Upper lobe of right lung (tissue), 1 donor: ENCODE results near the gene GRID1. TPM values are rescaled to one million over a fixed set of nuclear protein-coding genes. Genes with fewer than 3 reads are reported as not detected.

ENCODE experiments used
- ATAC-seq: fragments of 200-7000 bp; cut with Tn5 transposase; one replicate; pipeline ENCODE4 v1.9.1; 2020; ENCODE audit warnings: mild to moderate bottlenecking, moderate library complexity
- DNase-seq: peaks from one replicate; pipeline ENCODE4 v3.0.0-alpha.2; 2020
- H3K27ac ChIP-seq: fragments of 200-600 bp; one replicate; pipeline ENCODE4 v1.8.0; 2022
- H3K27me3 ChIP-seq: fragments of 200-600 bp; one replicate; pipeline ENCODE4 v1.8.0; 2022; ENCODE audit warnings: mild to moderate bottlenecking
- H3K36me3 ChIP-seq: fragments of 200-600 bp; one replicate; pipeline ENCODE4 v1.8.0; 2022
- H3K4me1 ChIP-seq: fragments of 200-600 bp; one replicate; pipeline ENCODE4 v1.8.0; 2022
- H3K4me3 ChIP-seq: fragments of 200-600 bp; one replicate; pipeline ENCODE4 v1.8.0; 2022; ENCODE audit warnings: mild to moderate bottlenecking
- H3K9me3 ChIP-seq: fragments of 200-600 bp; one replicate; pipeline ENCODE4 v1.8.0; 2022
- CTCF ChIP-seq: fragments of 200-600 bp; IDR thresholded peaks from one replicate; pipeline ENCODE4 v1.8.0; 2022; ENCODE audit warnings: antibody characterized with exemption
- intact Hi-C: fragments of 100-400 bp; cut with DNase I; formaldehyde crosslinking; loops from one replicate; pipeline ENCODE4 v1.11.0; 2022
- total RNA-seq: library from RNA; stranded (reverse); fragmentation: NEBNext Ultra II Directional; extraction: Animal tissue kit (Norgen Biotek cat#: 25700); gene quantifications from one replicate; pipeline ENCODE4 v1.2.1, GENCODE V29; 2021
- donor health status: DM: no; HTN: yes; CAD: no; lungs with severe emphysema.

GRID1 gene
- total RNA-seq, 1 donor from 2014 or later, result 3.0 TPM

GRCh38 chr10:86163522-86164173 is 202.9 kb downstream of the GRID1 start:
- no peak for ATAC-seq
- Histone ChIP-seq H3K9me3 (no peaks in the 10 kb centered on the region), H3K27me3 (no peaks in the 10 kb centered on the region), H3K27ac (no peak overlapping the region), H3K4me1 (no peaks in the 10 kb centered on the region), H3K4me3 (no peak overlapping the region), H3K36me3 (no peaks in the 10 kb centered on the region)
- intact Hi-C loops, result no loop called here
- TF ChIP-seq CTCF, result no peak
- DNase-seq, result peak; percentile 33

DNA sequence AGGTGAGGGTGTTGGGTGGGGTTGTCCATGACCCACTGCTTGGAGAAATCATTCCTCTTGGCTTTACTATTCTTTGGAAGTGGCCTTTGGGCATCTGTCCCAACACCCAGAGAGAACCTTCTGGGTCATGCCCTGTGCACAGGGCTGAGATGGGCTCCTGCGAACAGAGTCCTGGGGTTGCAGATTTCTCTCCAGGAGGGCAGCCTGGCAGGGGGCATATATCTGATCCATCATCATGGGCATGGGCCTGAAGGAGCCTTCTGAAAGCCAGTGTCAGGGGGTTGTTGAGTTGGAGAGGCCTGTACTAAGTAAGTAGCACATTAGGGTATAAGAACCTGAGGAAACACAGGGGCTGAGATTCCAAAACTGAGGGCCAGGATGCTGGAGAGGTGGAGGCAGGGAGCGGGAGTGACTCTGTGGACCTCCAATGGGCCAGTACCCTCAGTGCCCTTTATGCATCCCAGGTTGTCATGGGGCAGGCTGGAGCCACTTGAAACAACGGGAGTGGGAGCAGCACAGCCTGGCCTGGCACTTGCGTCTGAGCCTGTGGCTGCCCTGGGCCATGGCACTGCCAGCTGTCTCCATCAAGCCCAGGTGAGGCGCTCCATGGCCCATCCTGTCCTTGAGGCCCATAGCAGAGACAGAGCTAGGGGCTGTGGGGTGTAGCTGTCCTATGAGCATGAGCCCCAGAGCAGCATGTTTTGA is 203.7 kb downstream of the GRID1 start:
- no peaks in the 10 kb centered on the region for H3K27me3 ChIP-seq
- DNase-seq (peak; percentile 30), ATAC-seq (no peak)
- intact Hi-C loops, result no loop called here
- no peak for TF ChIP-seq CTCF
- no peak overlapping the region for H3K27ac ChIP-seq
- H3K4me1 ChIP-seq, result no peaks in the 10 kb centered on the region
- H3K4me3 ChIP-seq, result no peak overlapping the region
- no peaks in the 10 kb centered on the region for H3K36me3 ChIP-seq
- no peaks in the 10 kb centered on the region for H3K9me3 ChIP-seq

GRCh38 chr10:86162036-86162435 is 204.6 kb downstream of the GRID1 start:
- H3K27ac ChIP-seq, result no peak overlapping the region
- intact Hi-C loops, result no loop called here
- no peak for TF ChIP-seq CTCF
- no peaks in the 10 kb centered on the region for H3K27me3 ChIP-seq
- H3K36me3 ChIP-seq, result no peaks in the 10 kb centered on the region
- DNase-seq (no peak), ATAC-seq (no peak)
- H3K9me3 ChIP-seq, result no peaks in the 10 kb centered on the region
- H3K4me3 ChIP-seq, result no peak overlapping the region
- H3K4me1 ChIP-seq, result no peaks in the 10 kb centered on the region

- ATAC-seq (no peak), DNase-seq (peak; percentile 31)
- no peaks in the 10 kb centered on the region for H3K4me1 ChIP-seq
- intact Hi-C loops, result no loop called here
- H3K36me3 ChIP-seq, result no peaks in the 10 kb centered on the region
- no peak for TF ChIP-seq CTCF
- H3K27me3 ChIP-seq, result no peaks in the 10 kb centered on the region
- H3K4me3 ChIP-seq, result no peak overlapping the region
- H3K9me3 ChIP-seq, result no peaks in the 10 kb centered on the region
- no peak overlapping the region for H3K27ac ChIP-seq
Measured at GRCh38 chr10:86160890-86161585, 205.6 kb downstream of the GRID1 start.

DNA sequence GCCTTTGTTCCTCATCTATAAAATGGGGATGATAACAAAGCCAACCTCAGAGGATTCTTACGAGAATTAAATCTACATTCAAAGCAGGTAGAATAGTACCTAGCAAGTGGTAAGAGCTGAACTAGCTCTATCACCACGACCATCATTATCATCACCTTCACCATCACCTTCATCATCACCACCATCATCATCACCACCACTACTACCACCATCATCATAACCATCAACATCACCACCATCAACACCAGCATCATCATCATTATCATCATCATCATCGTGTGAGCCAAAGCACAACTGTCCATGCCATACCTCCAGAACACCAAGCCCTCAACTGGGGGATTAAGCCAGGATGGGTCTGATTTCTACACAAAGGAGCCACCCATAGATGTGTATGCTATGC is 206.8 kb downstream of the GRID1 start:
- Histone ChIP-seq H3K4me3 (no peak overlapping the region), H3K27ac (no peak overlapping the region), H3K27me3 (no peaks in the 10 kb centered on the region), H3K36me3 (no peaks in the 10 kb centered on the region), H3K9me3 (no peaks in the 10 kb centered on the region), H3K4me1 (no peaks in the 10 kb centered on the region)
- intact Hi-C loops, result no loop called here
- no peak for TF ChIP-seq CTCF
- no peak for ATAC-seq
- DNase-seq, result no peak
